Hematopoietic multipotent progenitor cell treated with erythropoietin and hydrocortisone succinate and interleukin-3 and kit ligand, for 17 days (in vitro differentiated cells): Measurements from ENCODE around the gene ANO6.
"Not testable (repeated sequence)": the region's sequence is repeated elsewhere in the genome, so short reads cannot be mapped to it uniquely, and the experiment has no call there.

Source experiments
- DNase-seq: peaks from one replicate; pipeline ENCODE4 v3.0.0-alpha.2; 2015; ENCODE audit warnings: low spot score

Gene ANO6

DNA sequence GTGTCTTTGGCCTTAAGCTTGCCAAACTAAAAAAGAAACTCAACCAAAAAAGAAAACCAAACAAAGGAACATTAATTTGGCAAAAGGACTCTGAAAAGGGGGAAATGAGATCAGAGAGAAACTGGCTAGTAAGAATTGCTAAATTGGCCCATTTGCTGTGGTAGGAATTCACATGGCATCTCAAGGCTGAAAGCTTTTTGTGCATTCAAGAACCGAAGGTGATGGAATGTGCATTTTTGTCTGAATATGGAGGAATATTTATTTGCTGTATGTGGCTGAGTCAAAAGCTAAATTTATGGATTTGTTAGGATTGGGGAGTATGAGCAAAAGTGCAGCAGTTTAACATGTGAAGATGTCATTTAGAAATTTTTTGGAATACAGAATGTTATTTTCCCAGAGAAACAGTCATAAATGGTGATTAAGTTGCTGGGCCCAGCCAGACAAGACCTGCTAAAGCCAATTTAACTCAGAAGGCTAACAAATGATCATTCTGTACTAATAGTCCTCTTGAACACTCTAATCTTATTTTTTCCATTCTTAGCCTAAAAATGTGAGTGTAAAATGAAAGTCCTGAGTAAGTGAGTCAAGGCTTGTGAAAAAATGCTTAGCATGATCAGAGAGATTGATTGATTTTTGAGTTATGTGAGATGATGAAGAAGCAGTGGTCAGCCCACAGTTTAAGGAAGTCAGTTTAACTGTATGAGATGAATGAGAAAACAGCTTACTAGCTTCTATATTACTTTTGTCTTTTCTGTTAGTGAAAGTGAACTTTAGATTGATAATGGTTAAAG lies 94.1 kb downstream of the ANO6 start:
- DNase-seq: no peak

DNA sequence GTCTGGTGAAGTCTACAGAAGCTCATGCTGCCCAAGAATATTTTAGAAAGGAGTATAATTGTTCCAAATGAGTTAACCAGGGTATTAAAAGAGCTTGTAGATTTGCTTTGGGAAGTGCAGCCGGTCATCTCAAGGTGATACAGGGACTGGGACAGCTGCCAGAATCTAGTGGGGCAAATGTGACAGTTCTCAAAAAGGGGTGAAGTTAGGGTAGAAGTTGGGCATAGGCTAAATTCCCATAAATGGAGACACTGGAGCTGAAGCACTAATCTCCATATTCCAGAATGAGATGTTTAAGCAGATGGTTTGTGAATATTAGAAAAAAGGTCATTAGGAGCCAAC lies 94.7 kb downstream of the ANO6 start:
- DNase-seq: no peak

DNA sequence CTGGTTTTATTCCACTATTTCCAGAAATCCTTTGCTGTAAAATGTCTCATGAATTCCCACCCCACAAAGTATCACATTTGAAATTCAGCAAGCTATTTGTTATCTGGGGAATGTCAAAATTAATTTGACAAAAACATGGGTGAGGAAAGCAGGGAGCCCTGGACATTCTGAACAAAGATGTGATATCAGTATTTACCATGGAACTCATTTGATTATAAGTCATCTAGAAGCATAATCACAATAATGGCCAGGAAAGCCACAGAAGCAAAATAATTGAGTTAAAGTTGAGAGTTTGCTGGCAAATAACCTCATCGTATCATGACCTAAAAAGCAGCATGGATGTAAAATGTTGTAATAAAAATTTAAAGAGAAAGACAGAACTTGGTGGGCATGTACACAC lies 96.1 kb downstream of the ANO6 start:
- no peak for DNase-seq

DNA sequence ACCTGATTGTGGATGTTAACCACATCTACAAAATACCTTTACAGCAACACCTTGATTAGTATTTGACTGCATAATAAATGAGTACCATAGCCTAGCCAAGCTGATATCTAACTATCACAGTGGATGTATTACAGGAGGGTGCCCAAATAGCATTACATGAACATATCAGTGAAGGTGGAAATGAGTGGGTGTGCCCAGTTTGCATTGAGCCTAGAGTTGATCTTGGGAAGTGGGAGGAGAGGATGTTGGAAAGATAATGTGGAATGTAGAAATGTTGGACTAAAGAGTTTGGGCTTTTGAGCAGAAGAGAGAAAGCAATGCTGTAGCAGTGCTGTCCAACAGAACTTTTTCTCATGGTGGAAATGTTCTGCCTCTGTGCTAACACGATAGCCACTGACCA lies 98.9 kb downstream of the ANO6 start:
- no peak for DNase-seq

DNA sequence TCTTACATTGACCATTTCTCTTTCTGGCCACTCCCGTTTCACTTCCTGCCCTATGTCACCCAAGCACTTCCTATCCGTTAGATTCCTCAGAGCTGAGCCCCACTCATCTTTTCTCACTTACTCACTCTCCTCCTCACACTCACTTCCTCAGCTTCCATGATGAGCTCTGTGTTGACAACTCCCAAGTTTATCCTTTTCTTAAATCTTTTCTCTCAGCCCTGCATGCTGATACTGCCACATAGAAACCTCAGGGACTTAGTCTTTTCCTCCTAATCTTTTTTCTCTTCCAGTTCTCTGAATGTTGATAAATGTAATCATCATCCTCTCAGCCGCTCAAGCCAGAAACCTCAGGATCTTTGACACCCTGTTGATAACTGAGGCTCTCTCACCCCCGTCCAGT lies 99.6 kb downstream of the ANO6 start:
- DNase-seq: no peak

DNA sequence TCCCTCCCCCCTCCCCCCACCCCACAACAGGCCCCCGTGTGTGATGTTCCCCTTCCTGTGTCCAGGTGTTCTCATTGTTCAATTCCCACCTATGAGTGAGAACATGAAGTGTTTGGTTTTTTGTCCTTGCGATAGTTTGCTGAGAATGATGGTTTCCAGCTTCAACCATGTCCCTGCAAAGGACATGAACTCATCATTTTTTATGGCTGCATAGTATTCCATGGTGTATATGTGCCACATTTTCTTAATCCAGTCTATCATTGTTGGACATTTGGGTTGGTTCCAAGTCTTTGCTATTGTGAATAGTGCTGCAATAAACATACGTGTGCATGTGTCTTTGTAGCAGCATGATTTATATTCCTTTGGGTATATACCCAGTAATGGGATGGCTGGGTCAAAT lies 101.4 kb downstream of the ANO6 start:
- DNase-seq: not testable (repeated sequence)

DNA sequence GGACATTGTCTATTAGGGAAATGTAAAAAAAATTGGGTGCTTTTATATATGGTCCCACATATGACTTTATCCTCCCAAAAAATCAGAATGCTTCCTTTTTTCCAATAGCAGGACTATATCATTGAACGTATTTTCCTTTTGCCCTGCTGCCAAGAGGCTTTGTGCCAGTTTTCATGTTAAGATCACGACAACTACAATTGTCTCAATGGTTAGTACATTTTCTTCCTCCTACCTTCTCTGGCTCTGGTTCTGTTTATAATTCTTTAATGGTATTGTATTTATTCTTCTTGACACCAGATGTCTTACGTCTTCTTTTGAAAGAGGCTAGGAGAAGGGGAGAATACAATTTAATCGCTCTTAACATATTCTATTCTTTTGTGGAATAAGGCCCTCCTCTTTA lies 106.9 kb downstream of the ANO6 start:
- DNase-seq: no peak

DNA sequence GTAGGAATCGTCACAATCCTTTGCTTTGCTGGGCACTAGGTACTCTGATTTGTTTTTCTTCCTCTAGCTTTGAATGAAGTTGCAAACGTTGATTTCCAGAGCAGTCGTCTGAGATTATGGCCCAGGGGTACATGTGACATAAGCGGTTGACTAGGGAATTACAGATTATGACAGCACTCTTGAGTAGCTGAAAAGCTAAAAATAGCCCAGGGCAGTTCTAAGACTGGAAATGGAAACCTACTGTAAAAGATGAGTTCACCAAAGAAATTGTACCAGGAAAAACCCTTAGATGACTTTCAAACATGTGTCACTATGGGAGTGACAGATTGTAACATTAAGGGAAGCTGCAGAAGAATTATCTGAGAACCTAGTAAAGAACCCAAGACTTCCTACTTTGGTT lies 108.5 kb downstream of the ANO6 start:
- no peak for DNase-seq

DNA sequence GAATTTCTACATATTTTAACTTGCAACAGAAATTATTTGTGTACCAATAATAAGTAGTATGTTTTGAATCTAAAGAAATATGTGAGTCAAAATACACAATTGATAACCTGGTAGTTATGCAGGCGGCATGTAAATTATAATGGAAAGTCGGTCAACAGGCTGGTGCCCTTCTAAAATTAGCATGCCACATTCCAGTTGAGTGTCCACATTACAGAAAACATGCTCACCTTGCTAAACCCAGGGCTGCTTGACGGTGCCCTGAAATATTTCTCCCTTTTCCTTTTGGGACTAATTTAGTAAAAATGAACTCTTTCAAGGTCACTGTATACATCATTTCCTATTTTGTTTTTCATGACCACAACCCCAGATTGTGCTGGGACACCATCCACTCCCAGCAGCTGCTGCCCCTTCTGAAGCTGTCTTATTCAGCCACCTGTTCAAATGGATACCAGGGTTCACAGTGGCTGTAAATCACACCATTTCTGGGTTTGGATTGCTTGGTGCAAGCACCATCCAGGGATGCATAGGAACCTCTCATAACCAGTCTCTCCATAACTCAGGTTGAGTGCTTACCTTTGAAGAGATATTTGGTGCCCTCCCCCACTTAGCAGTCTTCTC lies 110.6 kb downstream of the ANO6 start:
- no peak for DNase-seq

DNA sequence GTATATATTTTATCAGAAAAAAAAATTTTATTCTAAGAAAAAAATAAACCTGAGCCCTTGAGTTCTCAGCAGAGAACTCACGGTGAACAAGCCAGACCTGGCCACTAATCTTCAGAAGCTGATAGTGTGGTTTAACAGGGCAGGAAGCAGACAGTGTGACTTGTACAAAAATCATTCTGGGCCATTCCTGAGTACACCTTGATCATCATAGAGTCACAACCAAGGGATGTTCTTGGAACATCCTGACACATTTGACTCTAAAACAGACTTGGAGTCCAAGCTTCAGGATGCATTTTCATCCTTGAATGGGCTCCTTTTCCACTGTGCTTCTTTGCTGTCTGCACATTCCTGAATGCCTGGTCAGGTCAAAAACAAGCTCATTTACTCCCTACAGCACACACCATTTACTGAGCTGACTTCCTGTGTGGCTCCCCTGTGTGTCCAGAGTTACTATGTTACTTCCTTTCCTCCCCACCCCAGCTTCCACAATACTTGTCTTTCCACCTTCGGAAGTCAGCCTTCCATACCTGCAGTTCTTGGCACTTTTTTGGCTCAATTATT lies 112.0 kb downstream of the ANO6 start:
- DNase-seq: no peak

DNA sequence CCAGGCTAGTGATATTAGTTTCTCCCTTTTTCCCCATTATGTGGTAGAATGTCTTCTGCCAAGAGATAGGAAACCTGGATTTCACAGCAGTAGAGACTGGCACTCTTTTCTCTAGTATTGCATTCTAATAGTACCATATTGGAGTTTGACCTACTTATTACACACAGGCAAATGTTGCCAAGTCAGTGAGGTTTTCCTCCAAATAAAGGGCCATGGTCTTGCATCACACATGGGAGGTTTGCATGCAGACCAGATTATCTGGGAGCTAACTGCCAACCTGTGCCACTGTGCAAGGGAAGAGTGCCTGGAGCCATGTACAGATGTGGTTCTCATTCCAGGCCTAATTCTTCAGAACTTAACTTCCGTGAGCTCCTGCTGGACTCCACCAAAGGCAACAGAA lies 113.3 kb downstream of the ANO6 start:
- DNase-seq: no peak

DNA sequence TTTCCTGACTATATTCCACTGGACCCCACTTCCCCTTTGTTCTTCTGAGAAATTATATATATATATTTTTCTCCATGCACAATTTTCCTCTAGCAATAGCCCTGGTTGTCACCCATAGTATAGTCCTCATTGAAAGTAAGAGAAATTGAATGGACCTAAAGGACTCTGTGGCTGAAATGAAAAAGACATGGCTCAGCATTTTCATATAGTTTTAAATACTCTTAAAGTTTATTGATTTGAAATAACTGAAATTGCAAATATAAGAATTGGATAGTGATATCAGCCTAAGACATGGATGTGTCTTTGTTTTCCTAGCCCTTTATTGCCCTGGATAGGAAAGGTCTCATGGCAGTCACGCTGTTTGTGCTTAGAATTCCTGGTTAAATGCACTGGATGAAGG lies 113.8 kb downstream of the ANO6 start:
- DNase-seq: no peak

DNA sequence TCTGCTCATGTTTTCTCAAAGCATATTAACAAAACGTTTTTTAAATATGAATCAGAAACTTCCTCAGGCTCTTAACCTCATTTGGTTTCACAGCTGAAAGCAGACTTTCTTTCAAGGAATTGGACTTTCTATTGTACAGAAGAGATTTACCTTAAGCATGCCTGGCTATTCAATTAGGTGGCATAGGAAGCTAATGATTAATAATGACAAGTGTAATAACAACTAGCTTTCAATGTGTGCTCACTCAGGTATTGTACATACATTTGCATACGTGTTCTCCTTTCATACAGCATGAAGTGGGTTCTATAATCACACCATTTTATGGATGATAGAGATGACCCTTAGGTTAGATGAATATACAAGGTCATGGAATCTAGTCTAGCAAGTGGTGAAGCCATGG lies 115.7 kb downstream of the ANO6 start:
- no peak for DNase-seq

DNA sequence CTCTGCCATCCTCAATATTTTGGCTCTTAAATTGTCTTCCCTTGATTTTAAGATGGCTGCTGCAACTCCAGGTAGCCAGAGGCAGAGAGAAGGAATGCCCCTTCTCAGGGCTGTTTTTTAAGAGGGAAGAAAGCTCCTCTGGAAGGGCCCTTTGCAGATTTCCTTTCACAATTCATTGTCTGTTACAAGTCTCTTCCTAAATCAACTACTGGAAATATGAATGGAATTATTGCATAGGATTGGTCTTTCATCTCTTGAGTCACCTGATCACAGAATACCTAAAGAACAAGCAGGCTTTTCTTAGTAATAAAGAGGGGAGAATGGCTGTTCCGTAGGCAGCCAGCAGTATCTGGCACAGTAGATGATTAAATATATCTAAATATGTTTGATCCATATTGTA lies 118.5 kb downstream of the ANO6 start:
- no peak for DNase-seq

DNA sequence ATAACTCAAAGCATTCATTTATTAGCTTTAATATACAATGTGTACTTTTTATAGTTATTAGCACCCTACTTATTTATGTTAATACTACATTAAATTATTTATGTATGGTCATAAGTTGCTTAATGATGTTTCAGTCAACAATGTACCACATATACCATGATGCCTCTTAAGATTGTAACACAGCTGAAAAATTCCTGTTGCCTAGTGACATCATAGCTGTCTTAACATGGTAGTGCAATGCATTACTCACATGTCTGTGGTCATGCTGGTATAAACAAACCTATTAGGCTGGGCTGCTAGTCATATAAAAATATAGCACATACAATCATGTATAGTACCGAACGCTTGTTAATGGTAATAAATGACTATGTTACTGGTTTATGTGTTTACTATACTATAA lies 120.4 kb downstream of the ANO6 start:
- DNase-seq: no peak

DNA sequence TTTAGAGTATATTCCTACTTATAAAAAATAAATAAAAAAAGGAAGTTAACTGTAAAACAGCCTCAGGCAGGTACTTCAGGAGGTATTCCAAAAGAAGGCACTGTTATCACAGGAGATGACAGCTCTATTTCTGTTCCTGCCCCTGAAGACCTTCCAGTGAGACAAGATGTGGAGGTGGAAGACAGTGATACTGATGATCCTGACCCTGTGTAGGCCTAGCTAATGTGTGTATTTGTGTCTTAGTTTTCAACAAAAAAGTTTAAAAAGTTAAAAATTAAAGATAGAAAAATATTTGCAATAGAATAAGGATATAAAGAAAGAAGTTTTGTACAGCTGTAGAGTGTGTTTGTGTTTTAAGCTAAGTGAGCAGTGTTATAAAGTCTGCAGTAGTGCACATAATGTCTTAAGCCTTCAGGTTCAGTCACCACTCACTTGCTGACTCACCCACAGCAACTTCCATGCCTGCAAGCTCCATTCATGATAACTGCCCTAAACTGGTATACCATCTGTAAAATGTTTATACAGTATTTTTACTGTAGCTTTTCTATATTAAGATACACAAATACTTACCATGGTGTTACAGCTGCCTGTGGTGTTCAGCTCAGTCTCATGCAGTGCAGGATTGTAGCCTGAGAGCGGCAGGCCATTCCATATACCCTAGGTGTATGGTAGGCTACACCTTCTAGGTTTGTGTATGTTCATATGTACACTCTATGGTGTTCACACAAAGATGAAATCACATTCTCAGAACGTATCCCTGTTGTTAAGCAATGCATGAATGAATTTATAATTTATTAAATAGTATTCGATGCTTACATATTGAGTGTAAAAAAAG lies 121.1 kb downstream of the ANO6 start:
- DNase-seq: no peak

DNA sequence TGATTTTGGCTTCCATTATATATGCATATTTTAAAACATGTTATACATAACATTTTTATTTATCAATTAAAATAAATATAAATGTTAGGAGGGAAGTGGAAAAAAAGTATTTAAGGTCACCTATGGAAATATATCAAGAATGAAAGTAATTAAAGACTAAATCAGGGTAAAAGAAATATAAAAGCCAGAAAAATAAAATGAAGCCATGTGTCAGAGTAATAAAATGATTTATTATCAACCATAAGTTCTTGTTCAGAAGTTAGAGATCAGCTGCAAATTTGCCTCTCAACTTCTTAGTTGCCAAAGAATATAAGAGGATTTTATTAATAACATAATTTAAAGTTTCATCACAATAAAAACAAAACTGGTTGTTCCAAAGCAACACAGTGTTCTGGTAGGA lies 121.9 kb downstream of the ANO6 start:
- no peak for DNase-seq

DNA sequence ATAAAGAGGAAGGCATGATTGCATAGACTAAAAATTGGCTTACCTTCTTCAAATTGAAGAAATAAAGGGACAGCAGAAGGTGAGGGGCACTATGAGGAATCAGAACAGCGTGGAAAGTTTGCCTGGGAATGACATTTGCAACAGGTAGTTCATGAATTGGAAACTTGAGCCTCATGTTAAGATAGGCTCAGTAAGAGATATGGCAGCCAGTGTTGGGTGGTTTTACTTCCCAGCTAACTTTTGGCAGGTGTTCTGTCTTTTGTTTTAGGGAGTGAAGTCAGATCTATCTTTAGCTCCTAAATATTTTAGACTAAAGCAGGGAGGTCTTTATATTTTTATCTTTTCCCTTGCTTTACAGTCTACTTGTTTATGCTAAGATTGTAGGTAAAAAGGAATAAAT lies 122.4 kb downstream of the ANO6 start:
- DNase-seq: no peak

DNA sequence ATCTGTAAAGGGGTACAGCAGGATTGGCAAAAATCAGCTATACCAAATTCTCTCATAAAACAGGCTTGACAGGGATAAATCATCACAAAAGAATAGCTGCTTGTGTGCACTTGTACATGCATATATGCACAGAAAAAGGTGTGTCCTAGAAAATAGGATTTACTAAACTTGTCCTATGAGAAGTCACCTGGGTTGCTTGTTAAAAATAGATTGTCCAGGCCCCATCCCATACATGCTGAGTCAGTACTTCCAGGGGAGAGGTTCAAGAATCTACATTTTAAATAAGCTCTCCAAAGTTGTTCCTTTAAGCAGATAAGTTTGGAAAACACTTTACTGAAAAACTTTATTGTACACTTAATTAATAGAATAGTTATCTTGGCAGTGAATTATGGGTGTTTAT lies 123.1 kb downstream of the ANO6 start:
- DNase-seq: no peak

DNA sequence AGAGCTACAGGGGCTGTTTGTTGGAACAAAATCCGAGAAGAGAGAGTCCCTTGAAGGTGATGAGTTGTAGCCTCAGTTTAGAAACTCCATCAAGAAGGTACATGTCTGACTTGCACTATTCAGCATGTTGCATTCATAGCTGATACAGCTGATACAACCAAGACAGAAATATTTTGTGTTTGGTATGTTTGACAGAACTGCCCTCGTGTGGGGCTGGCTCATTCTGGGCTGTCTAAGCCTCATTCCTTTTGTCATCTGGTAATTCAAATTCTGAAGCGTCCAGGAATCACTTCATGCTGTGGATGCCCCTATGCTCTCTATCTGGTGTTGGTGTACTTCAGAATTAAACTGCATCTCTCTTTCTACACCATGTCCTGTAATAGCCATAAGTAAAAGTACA lies 126.3 kb downstream of the ANO6 start:
- DNase-seq: no peak

DNA sequence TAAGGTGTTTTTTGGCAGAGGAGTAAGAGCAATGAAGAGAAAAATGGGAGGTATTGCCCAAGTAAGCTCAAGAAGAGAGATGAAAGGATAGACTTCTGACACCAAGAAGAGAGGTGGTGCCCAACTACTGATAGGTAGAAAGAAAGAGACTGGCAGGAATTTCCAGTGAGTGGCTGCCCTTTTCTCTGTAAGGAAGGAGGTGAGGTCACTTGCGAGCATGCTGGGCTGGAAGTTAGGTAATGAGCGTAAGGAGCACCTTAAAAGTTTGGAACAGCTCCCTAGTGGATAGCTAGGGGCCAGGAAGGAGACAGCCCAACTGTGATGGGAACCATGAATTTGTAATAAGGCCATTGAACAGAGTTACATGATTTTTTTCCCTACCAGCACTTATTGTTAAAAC lies 127.0 kb downstream of the ANO6 start:
- DNase-seq: no peak

DNA sequence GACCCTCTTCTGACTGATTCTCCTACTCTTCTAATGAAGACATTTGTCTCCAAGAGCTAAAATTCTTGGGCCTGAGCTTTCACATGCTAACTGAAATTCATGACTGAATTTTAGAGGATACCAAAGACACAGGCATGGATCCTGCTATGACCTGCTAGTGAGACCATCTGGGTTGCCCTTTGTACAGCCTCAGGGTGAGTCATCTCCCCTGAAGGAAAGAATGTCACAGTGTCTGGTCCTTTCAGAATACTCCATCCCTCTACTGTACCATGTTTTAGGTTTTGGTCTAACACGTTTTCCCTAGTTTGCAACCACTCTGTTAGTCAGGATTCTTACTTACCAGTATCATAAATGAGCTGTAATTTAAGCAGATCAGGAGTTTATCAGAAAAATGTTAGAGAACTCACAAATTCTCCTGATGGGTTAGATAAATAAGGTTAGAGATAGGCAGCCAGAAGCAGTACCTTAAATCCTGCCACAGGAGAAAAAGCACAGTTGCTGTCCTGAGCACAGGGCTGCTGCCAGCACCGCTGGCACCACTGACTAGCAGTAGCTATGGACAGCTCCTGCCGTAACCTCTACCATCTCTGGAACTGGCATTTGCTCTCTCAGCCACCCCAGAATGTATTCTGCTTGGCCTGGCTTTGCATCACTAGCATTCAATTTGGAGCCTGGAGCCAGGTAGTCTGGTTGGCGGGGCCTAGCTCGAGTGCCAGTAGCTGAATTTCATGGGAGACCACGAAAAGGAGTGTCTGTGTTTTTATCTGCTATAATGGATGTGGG lies 127.6 kb downstream of the ANO6 start:
- DNase-seq: no peak
